GM19468 (cell line): ENCODE data around the gene MTHFD1L.

Experiments used
- ATAC-seq: cut with Tn5 transposase; IDR thresholded peaks from one replicate; pipeline ENCODE4 v1.9.1; 2021; ENCODE audit warnings: mild to moderate bottlenecking, moderate library complexity, moderate number of reproducible peaks; ENCODE audit not compliant: unreplicated experiment; ENCODE audit errors: extremely low read depth

The MTHFD1L gene

DNA sequence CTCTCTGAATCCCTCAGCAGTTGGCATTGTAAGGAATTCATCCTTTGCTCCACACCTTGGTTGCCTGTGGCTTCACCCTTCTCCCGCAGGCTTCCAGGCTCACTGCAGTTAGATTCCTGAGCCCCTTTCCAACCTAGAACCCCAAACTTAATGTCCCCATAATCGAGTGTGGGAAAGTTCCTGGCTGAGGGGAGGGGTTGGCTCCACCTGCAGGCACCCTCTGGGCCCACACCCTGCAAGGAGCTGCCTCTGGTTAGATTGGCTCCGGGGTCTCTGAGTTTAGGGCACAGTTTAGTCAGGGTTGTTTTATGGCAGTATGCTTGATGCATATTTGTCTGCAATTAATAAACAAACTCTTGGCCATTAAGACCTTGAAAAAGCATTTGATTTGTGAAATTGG is 63.4 kb downstream of the MTHFD1L start:
- no peak for ATAC-seq

DNA sequence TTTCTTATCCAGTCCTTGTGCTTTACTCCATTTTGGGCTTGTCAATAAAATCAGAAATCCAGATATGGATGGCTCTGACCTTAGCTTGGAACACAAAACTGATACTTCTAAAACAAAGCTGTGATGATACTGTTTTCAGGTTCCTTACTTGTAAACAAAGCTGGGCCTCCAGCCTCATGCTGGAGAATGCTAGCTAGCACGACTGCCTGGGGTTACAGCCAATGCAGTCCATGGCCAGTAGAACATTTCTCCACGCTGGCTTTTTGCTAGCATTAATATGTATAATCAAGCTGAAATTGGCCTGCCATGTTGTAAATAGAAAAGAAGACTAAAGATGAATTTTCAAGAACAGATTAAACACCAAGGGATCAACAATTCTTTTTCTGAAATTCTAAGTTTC is 63.9 kb downstream of the MTHFD1L start:
- ATAC-seq: no peak

DNA sequence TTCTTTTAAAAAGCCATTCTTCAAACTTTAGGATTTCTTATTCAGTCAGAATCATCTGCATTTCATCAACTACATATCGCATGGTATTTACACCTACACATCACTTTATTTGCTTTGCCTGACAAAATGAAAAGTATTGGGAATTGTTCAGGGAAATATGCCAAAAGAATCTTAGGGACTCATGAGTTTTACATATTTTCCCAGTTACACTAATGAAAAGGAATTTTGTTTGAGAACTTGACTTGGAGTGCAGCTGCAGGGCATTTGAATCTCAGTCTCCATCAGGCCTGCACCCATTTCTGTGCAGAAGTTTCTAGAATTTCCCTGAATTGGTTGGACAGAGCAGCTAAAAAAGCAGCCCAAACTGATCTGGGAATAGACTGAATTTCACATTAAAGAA is 65.3 kb downstream of the MTHFD1L start:
- no peak for ATAC-seq

DNA sequence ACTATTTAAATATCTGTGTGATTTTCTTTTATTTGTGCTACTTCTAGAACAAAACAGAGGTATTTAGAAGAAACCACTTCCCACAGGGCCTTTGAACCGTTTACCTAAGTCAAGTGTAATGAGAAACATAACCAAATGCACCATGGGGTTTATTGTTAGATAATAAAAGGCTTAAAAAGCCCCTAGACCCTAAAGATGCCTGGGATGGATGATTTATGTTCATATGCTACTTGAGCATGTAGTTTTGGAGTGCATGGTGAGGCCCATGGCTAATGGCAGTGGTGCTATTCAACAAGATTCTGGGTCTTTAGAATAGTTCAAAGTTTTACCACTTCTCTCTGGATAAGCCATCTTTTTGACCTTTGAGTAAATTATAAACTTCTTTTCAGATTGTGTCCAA is 65.9 kb downstream of the MTHFD1L start:
- no peak for ATAC-seq

DNA sequence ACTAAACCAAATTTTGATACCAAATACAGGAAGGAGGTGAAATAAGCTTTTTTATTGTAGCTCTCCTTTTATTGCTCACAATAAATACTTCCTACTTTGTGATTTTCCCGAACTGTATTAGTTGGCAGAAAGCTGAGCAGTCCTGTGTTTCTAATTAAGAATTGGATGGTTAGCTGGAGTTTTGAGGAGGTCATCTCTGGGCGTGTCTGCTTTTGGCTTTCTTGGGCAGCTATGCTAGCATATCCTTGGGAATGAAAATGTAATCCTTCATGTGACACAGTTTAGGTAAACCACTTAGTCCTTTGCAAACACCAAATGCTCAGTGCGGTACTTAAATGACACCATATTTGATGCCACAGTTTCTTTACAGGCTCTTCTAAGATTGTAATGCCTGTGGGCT is 67.5 kb downstream of the MTHFD1L start:
- no peak for ATAC-seq

DNA sequence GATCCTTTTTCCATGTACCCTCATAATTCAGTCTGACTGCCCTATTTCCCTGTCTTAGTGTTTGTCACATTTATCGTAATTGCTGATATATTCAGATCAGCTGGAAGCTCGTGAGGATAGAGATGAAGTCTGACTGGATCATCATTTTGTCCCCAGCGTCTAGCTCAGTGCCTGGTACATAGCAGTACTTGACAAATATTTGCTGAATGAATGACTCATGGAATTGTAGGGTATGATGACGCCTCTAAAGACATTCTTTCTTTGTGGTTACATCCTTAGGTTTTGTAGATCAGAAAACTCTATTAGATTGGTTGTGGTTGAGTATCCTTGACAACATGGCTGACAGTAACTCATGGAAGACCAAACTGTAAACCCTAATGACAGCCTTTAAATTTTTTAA is 68.9 kb downstream of the MTHFD1L start:
- ATAC-seq: no peak

DNA sequence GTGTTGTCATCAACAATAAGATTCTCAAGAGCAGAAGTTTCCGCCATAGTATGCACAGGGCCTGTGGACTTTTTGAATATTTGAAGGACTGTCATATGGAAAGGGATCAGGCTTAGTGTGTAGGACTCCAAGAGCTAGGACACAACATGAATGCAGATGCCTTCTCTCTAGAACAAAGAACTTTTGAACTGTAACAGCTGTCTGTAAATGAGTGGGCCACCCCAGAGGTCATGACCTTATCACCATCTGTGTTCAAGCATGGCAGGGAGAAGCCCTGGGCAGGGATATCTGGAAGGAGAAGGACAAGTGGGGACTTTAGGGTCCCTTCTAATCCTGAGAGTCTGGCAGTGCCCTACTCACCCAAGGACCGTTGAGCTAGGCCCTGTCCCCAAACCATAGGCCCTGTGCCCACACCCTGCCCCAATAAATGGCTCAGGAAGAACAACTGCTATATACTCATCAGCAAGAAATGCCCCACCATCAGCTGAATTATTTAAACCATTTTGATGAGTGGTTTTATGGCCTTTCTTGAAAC is 70.6 kb downstream of the MTHFD1L start:
- no peak for ATAC-seq

DNA sequence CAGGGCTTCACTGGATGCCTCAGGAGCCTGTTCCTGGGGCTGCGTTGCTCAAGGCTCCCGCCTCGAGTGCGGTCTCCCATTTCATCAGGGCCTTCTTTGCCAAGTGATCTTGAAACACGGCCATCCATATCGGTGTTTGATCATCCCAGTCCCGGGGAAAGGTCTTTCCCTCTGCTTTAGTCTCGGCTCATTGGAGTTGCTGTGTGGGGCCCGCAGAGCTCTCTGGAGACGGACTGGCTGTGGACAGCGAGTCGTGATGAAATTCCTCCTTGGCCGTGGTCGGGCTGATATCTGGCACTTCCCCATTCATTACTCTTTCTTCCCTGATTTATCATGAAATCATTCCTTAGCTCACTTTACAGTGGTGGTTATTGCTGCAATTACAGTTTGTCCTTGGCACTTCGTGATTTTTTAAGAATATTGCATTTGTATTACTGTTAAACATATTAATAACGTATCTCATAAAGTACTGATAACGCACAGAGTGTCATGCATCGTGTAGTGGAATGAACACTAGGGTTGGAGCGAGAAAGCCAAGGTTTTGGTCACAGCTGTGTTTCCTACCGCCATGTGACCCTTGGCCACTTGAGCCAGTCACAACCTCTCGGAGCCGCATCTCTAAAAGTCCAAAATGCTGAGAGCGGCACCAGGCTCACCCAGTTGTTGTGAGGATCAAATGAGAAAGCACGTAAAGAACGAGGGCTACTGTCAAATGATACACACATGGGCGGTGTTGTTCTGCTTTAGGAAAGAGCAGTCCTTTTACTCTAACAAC is 71.8 kb downstream of the MTHFD1L start:
- no peak for ATAC-seq

DNA sequence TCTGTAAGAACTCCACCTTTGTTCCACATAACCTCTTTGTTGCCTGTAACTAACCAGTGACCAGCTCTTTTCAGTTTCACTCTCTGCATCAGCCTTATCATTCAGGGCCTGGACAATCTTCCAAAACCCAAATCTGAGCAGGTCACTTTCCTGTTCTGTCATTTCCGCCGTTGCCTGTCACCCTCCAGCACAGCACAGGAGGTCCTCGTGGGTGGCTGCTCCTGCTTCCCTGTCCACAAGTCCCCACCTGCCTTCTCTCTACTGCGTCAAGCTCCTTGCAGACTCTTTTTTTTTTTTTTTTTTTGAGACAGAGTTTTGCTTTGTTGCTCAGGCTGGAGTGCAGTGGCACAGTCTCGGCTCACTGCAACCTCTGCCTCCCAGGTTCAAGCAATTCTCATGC is 73.9 kb downstream of the MTHFD1L start:
- ATAC-seq: no peak

DNA sequence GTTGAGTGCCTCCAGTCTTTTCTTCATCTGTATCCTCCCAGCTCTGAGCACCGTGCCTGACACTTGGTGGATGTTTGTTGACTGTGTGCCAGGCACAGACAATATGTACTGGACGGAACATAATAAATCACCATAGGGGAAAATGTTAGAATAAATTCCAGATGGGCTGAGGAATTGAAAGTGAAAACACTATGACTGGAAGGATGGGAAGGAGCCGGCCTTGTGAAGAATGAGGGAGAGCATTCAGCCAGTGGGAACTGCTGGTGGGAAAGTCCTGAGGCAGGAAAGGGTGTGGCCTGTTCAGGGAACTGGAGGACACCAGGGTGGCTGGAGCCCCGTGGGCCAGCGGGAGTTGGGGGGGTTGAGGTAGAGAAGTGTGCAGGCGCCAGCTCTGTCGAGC is 75.4 kb downstream of the MTHFD1L start:
- no peak for ATAC-seq

DNA sequence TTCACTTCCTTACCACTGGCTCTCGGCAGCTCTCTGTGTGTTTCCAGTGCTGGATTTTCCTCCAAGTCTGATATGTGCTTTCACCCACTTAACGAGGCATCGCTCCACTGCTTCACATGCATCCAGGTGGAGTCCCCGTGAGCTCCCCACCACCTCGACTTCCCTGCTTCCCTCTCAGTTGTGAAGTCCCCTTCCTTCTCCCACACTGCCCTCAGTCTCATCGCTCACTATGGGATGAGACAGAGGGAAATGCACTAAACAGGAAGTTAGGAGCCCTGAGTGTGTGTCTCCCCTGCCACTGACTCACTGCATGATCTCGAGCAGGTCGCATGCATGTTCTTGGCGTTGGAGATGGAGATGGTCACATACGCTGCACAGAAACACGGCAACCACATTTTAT is 84.0 kb downstream of the MTHFD1L start:
- no peak for ATAC-seq

DNA sequence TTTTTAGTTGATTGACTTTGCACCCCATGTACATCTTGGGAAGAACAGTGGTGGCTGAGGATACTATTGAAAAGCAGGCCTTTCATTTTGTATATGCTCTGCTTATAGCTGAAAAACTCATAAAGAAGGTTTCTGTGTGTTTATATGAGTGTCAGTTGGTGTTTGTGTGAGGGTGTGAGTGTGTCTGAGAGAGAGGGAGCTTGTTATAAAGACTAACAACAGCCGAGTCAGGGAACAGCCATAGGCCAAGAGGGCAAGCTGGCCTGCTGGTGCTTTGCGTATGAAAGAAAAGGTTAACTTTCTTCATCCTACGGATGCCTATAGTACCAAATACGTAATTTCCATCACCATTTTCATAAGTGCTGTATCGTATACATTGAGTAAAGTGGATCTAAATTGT is 88.3 kb downstream of the MTHFD1L start:
- no peak for ATAC-seq

DNA sequence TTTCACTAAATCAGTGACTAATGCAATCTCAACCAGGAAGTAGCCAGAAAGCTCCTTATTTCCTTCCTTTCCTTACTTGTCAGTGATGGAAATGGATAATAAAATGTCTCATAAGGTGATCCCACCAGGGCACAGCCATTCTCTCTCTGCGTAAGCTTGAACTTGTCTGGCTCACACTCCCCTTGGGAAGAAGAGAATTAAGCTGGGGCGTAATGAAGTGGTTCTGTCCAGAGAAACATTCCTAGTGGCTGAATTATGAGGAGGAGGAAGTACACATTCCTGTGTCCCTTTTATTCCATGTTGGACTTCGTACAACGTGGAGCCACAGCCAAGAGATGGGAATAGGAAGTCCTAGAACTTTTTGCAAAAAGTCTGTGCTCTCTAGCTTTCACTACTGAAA is 93.7 kb downstream of the MTHFD1L start:
- no peak for ATAC-seq

DNA sequence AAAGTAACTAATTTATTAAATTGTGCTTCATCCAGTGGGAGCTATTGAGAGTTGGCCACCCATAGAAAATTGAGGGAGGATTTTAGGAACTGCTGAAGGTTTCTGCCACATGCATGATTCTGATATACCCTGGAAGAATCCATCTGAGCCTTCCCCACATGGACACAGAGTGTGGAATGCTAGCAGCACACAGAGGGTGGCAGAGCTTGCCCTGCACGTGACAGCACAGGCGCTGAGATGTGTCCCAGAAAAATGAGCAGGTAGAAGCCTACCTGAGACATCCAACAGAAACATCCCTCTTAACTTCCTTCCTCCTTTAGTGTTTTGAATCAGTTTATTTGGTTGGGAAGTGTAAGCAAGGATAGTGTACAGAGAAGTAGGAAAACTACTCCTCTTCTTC is 96.9 kb downstream of the MTHFD1L start:
- ATAC-seq: no peak

DNA sequence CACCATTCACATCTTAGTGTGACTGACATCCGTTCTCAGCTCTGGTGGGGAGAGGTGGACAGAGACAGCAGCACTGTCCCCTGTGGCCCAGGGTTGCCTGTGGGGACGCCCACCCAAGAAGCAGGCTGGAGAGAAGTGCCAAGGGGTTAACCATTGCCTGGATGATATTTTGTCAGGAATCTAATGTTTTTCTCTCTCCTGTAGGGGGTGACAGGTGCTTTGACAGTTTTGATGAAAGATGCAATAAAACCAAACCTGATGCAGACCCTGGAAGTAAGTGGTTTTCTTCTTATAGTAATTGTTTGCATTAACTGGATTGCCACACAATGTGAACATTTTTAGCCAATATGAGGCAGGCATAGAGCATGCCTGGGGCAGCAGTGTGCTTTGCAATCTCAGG is 99.3 kb downstream of the MTHFD1L start:
- ATAC-seq: no peak

DNA sequence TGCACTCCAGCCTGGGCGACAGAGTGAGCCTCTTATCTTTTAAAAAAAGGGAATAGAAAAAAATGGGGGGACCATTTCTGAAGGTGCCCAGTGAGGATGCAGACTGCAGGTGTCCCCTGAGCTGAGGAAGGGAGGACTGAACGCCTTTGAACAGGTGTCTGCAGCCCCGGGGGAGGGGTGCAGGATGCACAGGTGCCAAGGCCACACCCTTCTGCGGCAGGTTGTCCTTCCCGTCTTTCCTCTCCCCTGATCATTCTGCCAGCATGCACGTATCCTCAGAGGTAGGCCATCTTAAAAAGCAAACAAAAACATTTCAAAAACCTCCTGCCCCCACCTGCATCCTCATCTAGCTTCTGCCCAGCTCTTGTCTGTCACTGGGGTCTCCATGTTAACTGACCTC is 101.3 kb downstream of the MTHFD1L start:
- ATAC-seq: no peak

DNA sequence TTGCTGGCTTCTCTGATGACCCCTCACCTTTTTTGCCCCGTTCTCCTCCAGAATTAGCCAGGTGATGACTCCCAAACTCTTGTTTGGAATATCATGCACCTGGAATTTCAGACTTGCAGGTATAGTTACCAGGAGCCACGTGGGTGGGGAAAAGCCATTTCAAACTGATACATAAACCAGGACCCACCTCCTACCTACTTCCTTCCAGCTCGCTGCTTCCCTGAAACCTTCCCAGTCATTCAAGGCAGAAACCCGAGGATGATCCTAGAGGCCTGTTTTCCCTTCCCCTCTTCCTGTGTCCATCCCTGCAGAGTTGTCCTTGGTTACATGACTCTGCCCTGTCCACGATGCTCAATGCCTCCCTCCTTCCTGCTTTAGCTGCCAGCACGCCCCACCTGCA is 101.9 kb downstream of the MTHFD1L start:
- ATAC-seq: no peak

DNA sequence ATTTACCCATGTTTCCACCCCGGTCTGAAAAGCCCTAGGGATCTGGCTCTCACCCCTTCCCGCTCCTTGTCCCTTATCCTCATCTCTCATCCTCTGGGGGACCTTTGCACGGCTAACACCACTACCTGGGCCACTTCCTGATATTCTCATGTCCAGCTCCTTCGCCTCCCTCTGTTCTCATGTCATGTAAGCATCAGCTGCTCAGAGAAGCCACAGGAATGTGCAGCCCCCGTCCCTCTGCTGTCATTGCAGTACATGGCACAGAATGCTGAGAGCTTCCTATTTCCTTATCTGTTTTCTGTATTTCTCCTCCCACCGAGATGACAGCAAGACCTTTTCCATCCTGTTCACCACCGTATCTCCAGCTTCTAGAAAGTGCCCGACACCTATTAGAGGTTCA is 102.4 kb downstream of the MTHFD1L start:
- ATAC-seq: no peak

DNA sequence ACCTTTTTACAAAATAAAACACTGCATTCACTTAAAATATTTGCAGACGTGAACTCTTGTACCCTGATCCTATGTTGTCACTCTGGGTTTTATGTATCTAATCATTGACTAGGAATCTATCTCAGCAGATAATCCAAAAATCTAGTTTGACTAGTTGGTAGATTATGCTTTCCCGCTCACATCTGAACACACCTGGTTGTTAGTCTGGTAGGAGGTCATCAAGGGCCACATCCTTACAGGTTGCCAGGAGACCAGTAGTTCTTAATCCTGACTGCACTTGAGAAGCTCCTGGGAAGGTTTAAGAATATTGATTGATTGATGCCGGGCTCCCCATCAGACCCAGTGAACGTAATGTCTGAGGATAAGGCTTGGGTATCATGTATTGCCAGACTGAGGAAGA is 104.4 kb downstream of the MTHFD1L start:
- ATAC-seq: no peak

DNA sequence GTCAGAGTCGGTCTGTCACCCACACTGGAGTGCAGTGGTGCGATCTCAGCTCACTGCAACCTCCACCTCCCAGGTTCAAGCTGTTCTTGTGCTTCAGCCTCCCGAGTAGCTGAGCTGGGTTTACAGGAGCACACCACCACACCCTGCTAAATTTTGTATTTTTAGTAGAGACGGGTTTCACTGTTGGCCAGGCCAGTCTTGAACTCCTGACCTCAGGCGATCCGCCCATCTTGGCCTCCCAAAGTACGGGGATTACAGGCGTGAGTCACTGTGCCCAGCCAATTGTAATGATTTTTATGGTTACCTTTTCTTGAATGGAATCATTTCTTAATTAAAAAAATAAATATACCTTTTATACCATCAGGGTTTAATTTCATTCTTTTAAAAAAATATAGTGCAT is 105.7 kb downstream of the MTHFD1L start:
- no peak for ATAC-seq

DNA sequence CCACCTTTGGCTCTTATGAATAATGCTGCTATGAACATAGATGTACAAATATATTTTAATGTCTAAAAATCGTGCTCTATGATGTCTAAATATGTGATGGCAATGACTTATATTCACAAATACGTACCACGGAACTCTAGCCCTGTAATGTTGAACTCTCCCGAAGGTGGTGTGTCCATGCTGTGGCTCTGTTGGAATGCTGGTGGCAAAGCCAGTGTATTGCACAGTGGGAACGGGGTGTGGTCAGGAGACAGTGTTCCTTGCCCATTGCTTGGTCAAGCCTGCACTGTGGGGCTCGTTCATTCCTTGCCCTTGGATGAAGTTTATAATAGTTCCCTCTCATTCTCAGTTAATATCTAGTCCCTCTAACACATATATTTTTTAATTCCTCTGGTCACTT is 109.6 kb downstream of the MTHFD1L start:
- ATAC-seq: no peak

DNA sequence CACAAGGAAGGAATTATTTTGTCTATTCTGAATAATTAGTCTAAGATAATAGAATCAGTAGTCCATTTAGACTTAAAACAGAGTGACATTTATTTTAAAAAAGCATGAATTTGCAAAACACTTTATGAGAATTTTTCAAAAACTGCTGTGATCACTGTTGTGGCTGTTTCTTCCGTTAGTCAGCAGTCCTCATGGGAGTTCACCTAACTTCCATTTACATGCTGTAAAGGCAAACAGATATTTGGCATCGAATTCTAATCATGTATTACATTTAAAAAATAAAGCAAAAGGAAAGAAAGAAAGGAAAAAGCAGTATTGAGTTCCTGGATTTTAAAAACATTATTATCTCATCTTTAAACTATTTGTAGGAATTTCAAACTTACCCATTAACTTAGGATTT is 111.8 kb downstream of the MTHFD1L start:
- no peak for ATAC-seq
